HG03196 (cell line): ENCODE data around the gene TMEM131.
"Not testable (repeated sequence)": the region's sequence is repeated elsewhere in the genome, so short reads cannot be mapped to it uniquely, and the experiment has no call there.

Experiments
- ATAC-seq: cut with Tn5 transposase; IDR thresholded peaks from one replicate; pipeline ENCODE4 v1.9.1; 2021; ENCODE audit not compliant: unreplicated experiment

The TMEM131 gene, protein sequence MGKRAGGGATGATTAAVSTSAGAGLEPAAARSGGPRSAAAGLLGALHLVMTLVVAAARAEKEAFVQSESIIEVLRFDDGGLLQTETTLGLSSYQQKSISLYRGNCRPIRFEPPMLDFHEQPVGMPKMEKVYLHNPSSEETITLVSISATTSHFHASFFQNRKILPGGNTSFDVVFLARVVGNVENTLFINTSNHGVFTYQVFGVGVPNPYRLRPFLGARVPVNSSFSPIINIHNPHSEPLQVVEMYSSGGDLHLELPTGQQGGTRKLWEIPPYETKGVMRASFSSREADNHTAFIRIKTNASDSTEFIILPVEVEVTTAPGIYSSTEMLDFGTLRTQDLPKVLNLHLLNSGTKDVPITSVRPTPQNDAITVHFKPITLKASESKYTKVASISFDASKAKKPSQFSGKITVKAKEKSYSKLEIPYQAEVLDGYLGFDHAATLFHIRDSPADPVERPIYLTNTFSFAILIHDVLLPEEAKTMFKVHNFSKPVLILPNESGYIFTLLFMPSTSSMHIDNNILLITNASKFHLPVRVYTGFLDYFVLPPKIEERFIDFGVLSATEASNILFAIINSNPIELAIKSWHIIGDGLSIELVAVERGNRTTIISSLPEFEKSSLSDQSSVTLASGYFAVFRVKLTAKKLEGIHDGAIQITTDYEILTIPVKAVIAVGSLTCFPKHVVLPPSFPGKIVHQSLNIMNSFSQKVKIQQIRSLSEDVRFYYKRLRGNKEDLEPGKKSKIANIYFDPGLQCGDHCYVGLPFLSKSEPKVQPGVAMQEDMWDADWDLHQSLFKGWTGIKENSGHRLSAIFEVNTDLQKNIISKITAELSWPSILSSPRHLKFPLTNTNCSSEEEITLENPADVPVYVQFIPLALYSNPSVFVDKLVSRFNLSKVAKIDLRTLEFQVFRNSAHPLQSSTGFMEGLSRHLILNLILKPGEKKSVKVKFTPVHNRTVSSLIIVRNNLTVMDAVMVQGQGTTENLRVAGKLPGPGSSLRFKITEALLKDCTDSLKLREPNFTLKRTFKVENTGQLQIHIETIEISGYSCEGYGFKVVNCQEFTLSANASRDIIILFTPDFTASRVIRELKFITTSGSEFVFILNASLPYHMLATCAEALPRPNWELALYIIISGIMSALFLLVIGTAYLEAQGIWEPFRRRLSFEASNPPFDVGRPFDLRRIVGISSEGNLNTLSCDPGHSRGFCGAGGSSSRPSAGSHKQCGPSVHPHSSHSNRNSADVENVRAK (N-terminal part only)

GRCh38 chr2:97995734-97996624 is at the start of gene TMEM131:
TSS of gene TMEM131 (minus strand) at chr2:97995948. CDS start at chr2:97995662, 286 bp downstream.
- ATAC-seq, result peak; percentile 73

- not testable (repeated sequence) for ATAC-seq
These were observed 49.0 kb upstream of the TMEM131 start for GRCh38 chr2:98044730-98045129.

DNA sequence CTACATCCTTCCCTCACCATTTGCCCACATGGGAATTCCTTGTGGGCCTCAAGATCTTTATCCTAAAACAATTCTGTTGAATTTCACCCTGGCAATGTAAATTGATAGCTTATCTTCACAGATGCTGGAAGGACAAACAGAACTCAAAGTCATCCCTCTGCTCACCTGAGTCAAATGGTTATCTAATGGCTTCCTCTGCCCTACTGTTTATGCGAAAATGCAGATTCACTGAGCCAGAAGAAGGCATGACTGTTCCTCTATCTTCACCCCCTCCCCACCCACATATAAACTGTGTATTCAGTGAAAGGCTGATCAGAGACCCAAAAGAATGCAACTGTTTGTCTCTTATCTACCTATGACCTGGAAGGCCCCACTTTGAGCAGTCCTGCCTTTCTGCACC is 47.4 kb upstream of the TMEM131 start:
- no peak for ATAC-seq

DNA sequence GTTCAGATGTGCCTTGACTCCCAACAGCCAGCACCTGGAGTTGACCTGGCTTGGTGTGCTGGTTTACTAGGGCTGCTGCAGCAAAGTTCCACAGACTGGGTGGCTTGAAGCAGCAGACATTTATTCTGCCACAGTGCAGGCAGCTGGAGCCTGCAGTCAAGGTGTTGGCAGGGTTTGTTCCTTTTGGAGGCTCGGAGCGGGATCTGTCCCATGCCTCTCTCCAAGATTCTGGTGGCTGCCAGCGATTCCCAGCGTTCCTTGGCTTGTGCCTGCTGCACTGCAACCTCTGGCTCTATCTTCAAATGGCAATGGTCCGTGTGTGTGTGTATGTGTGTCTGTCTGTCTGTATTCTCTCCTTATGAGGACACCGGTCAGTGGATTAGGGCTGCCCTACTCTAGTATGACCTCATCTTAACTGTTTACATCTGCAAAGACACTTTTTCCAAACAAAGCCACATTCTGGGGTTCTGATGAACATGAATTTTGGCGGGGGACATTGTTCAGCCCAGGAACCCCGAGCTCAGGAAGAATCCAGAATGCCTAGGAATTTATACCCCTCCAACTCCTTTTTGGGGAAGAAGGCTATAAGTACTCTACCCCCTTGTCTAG is 44.7 kb upstream of the TMEM131 start:
- no peak for ATAC-seq

GRCh38 chr2:98039085-98039756 is 43.5 kb upstream of the TMEM131 start:
- no peak for ATAC-seq

GRCh38 chr2:98037666-98038336 is 42.1 kb upstream of the TMEM131 start:
- ATAC-seq, result no peak

DNA sequence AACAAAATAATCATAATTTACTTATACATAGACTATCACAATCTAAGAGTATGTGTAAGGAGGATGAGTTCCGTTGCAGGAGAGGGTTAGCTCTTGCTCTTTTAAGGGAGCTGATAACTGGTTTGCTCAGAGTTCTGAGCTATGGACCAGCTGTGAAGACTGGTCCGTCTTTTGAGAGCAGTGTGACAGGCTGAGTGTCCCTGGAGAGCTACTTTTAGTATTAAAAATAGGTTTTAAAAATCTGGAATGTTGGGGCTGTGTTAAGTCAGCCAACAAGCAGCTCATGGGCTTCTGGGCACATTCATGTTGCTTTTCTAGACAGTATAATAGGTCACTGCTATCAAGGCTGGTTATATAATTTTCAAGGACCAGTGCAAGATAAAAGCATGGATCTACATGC is 41.5 kb upstream of the TMEM131 start:
- ATAC-seq, result no peak

DNA sequence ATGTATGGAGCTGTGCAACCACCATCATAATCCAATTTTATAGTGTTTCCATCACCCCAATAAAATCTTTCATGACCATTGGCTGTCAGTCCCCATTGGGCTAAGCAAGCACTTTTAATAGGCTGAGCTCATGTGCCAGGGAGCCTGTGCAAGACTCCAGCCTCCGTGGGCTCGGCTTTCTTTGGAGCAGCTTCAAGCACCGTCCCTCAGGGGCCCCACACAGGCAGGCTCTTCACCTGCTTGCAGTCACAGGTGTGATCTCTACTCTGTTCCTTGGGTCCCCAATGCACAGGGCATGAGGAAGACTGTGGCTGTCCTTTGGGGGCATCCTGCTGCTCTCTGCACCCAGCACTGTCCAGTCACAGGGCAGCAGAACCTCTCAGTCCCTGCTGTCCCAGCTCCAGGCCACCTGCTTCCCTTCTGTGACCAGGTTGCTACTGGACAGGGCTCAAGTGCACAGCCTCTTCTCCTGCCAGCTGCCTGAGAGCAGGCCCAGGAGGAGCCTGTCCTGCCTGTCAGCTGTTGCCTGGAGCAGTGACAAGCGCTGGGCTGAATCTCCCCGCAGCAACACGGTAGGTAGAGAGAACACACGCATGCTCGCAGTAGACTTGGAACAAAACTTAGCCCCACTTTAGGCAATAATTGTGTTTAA is 40.7 kb upstream of the TMEM131 start:
- no peak for ATAC-seq

DNA sequence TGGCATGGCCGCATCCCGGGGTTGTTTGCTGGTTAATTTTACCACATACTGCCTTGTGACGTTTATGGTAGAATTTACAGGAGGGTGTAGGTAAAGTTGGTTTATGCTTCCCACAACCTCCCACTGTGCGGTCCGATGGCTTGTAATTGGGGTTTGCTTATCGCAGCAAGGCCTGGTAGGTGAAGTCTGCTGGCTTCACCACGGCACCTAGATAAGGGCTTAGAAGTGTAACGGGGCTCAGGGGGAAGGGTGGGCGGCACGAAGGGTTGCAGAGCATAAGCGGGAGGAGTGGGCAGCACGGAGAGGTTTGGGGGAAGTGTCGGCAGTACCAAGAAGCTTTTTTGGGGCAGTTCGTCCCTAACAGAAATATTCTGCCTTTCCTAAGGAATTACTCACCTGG is 39.0 kb upstream of the TMEM131 start:
- ATAC-seq, result no peak

DNA sequence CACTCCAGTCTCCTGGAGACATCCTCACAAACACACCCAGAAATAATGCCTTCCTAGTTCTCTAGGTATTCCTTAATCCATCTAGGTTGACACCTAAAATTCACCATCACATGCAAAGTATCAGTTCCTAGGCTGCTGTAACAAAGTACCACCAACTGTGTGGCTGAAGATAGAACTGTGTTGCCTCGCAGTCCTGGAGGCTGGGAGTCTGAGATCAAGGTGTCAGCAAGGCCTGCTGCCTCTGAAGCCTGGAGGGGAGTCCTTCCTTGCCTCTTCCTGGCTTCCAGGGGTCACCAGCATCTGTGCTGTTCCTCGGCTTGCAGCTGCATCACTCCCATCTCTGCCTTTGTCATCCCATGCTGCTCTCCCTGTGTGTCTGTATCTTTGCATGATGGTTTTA is 36.3 kb upstream of the TMEM131 start:
- ATAC-seq, result no peak

- no peak for ATAC-seq
These were observed 34.0 kb upstream of the TMEM131 start for GRCh38 chr2:98029718-98030222.

- no peak for ATAC-seq
These were observed 33.4 kb upstream of the TMEM131 start for GRCh38 chr2:98028931-98029717.

GRCh38 chr2:98028101-98028561 is 32.4 kb upstream of the TMEM131 start:
- no peak for ATAC-seq

- peak; percentile 41 for ATAC-seq
These were observed 31.8 kb upstream of the TMEM131 start for GRCh38 chr2:98027538-98027937.

- ATAC-seq, result peak; percentile 87
These were observed 31.3 kb upstream of the TMEM131 start for GRCh38 chr2:98026927-98027522.

DNA sequence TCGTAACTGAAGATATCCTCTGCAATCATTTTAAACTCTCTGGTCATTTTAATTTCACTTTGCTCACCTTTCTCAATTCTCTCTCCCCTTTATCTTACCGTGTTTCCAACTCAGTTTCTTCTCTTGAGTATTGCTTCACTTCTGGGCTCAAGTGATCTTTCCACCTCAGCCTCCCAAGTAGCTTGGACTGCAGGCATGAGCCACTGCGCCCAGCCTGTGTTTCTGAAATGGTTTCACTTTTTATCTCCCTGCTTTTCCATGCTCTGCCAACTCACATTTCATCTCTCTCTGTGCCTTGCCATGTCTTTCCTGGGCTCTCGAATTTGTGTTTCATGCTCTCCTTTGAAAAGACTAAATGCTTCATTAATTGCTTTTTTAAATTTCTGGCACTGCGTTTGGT is 30.5 kb upstream of the TMEM131 start:
- ATAC-seq, result no peak
